ENCODE results near the gene ABCA13. TPM values are rescaled to one million over a fixed set of nuclear protein-coding genes. Genes with fewer than 3 reads are reported as not detected.

The ABCA13 gene
- total RNA-seq, 1 experiment from 2014 or later, result 0.76 TPM

GRCh38 chr7:48304641-48305040, 133.4 kb downstream of the ABCA13 start:
- no peak overlapping the region for H2AFZ ChIP-seq
- no TSS peak for BruUV-seq (replicated peaks)
- intact Hi-C loops (cut with micrococcal nuclease; ENCODE audit: unreplicated experiment), result no loop called here

GRCh38 chr7:48305661-48306060, 134.4 kb downstream of the ABCA13 start:
- no peak for DNase-seq
- POLR2A ChIA-PET (ENCODE audit: unreplicated experiment), result no interaction called here
- Histone ChIP-seq H3K9me3 (ENCODE audit: insufficient read depth, low read depth) (no peaks in the 10 kb centered on the region), H3K36me3 (ENCODE audit: low read depth) (no peaks in the 10 kb centered on the region), H3K4me1 (replicated peaks; ENCODE audit: insufficient read depth) (no peaks in the 10 kb centered on the region), H3K4me3 (no peak overlapping the region), H3K27ac (no peak overlapping the region), H3K4me2 (no peak overlapping the region), H3F3A (ENCODE audit: insufficient read depth, low read depth) (no peaks in the 10 kb centered on the region), H4K20me1 (ENCODE audit: insufficient read depth) (no peaks in the 10 kb centered on the region), H3K79me2 (ENCODE audit: low read depth) (no peaks in the 10 kb centered on the region), H2AFZ (no peak overlapping the region), H3K9me2 (ENCODE audit: insufficient read depth) (no peaks in the 10 kb centered on the region), H3K27me3 (ENCODE audit: insufficient read depth, low read depth) (peaks cover 51% of the 10 kb centered on the region)
- intact Hi-C loops (cut with micrococcal nuclease; ENCODE audit: unreplicated experiment), result no loop called here
- TF ChIP-seq EZH2 (IDR thresholded peaks at IDR 0.05; ENCODE audit: low read depth), result no peak
- no TSS peak for BruUV-seq (replicated peaks)
- CTCF ChIA-PET, result no interaction called here

More at GRCh38 chr7:48304641-48305040, 133.4 kb downstream of the ABCA13 start:
- TF ChIP-seq EZH2 (IDR thresholded peaks at IDR 0.05; ENCODE audit: low read depth), result no peak
- TF ChIP-seq, protein P1, sequence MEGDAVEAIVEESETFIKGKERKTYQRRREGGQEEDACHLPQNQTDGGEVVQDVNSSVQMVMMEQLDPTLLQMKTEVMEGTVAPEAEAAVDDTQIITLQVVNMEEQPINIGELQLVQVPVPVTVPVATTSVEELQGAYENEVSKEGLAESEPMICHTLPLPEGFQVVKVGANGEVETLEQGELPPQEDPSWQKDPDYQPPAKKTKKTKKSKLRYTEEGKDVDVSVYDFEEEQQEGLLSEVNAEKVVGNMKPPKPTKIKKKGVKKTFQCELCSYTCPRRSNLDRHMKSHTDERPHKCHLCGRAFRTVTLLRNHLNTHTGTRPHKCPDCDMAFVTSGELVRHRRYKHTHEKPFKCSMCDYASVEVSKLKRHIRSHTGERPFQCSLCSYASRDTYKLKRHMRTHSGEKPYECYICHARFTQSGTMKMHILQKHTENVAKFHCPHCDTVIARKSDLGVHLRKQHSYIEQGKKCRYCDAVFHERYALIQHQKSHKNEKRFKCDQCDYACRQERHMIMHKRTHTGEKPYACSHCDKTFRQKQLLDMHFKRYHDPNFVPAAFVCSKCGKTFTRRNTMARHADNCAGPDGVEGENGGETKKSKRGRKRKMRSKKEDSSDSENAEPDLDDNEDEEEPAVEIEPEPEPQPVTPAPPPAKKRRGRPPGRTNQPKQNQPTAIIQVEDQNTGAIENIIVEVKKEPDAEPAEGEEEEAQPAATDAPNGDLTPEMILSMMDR (conservative IDR thresholded peaks at IDR 0.05), result no peak
- no peaks in the 10 kb centered on the region for H3K4me1 ChIP-seq (replicated peaks; ENCODE audit: insufficient read depth)
- no peak for DNase-seq
- no peaks in the 10 kb centered on the region for H4K20me1 ChIP-seq (ENCODE audit: insufficient read depth)
- no peaks in the 10 kb centered on the region for H3K79me2 ChIP-seq (ENCODE audit: low read depth)
- no peak overlapping the region for H3K4me2 ChIP-seq
- H3K9me2 ChIP-seq (ENCODE audit: insufficient read depth), result no peaks in the 10 kb centered on the region
- H3K4me3 ChIP-seq, result no peak overlapping the region
- no peaks in the 10 kb centered on the region for H3K36me3 ChIP-seq (ENCODE audit: low read depth)
- no peak overlapping the region for H3K27ac ChIP-seq
- H3F3A ChIP-seq (ENCODE audit: insufficient read depth, low read depth), result no peaks in the 10 kb centered on the region
- H3K9me3 ChIP-seq (ENCODE audit: insufficient read depth, low read depth), result no peaks in the 10 kb centered on the region
- ChIA-PET POLR2A (ENCODE audit: unreplicated experiment) (no interaction called here), CTCF (no interaction called here)
- H3K27me3 ChIP-seq (ENCODE audit: insufficient read depth, low read depth), result peaks cover 40% of the 10 kb centered on the region

DNA sequence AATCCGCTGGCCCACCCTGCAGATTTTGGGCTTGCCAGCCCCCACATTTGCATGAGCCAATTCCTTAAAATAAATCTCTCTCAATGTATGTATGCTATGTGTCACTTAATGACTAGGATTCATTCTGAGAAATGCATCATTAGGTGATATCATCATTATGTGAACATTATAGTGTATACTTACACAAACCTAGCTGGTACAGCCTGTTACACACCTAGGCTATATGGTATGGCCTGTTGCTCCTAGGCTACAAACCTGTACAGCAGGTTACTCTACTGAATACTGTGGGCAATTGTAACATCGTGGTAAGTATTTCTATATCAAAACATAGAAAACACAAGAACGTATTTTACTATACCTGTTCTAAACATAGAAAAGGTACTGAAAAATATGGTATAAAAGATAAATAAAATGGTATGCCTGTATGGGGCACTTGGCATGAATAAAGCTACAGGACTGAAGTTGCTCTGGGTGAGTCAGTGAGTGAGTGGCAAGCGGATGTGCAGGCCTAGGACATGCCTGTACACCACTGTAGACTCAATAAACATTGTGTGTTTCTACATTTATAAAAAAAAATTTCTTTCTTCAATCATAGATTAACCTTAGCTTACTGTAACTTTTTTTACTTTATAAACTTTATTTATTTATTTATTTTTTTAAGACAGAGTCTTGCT, 135.9 kb downstream of the ABCA13 start:
- no TSS peak for BruUV-seq (replicated peaks)
- Histone ChIP-seq H3K9me2 (ENCODE audit: insufficient read depth) (no peaks in the 10 kb centered on the region), H3K4me2 (no peak overlapping the region), H3K9me3 (ENCODE audit: insufficient read depth, low read depth) (no peaks in the 10 kb centered on the region), H3K36me3 (ENCODE audit: low read depth) (no peaks in the 10 kb centered on the region), H2AFZ (no peak overlapping the region), H3K4me3 (no peak overlapping the region), H3F3A (ENCODE audit: insufficient read depth, low read depth) (no peaks in the 10 kb centered on the region), H3K79me2 (ENCODE audit: low read depth) (no peaks in the 10 kb centered on the region), H3K27me3 (ENCODE audit: insufficient read depth, low read depth) (peaks cover 55% of the 10 kb centered on the region), H3K27ac (no peak overlapping the region), H4K20me1 (ENCODE audit: insufficient read depth) (no peaks in the 10 kb centered on the region), H3K4me1 (replicated peaks; ENCODE audit: insufficient read depth) (no peaks in the 10 kb centered on the region)
- no peak for TF ChIP-seq EZH2 (IDR thresholded peaks at IDR 0.05; ENCODE audit: low read depth)
- TF ChIP-seq, protein P1 (conservative IDR thresholded peaks at IDR 0.05), result no peak
- CTCF ChIA-PET, result no interaction called here
- DNase-seq, result no peak
- POLR2A ChIA-PET (ENCODE audit: unreplicated experiment), result no interaction called here
- intact Hi-C loops (cut with micrococcal nuclease; ENCODE audit: unreplicated experiment), result no loop called here

DNA sequence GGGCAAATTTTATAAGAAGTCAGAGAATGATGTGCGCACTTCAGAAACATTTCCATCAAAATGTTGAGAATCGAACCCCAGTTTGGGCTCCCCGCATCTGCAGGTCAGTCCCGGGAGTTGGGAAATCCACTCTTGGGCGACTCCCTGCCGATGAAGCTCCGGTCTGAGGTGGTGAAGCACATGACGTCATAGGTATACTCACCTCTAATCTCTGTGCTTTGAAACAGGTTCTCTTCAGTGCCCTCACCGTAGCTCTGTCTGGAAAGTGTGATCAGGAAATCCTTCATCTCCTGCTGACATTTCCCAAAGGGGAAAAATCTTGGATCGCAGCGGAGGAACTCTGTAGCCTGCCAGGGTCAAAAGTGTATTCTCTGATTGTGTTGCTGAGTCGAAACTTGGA, 138.5 kb downstream of the ABCA13 start:
- no peaks in the 10 kb centered on the region for H3K9me3 ChIP-seq (ENCODE audit: insufficient read depth, low read depth)
- no peak overlapping the region for H2AFZ ChIP-seq
- ChIA-PET CTCF (no interaction called here), POLR2A (ENCODE audit: unreplicated experiment) (no interaction called here)
- BruUV-seq (replicated peaks), result no TSS peak
- no peak overlapping the region for H3K4me3 ChIP-seq
- no peaks in the 10 kb centered on the region for H4K20me1 ChIP-seq (ENCODE audit: insufficient read depth)
- TF ChIP-seq, protein P1 (conservative IDR thresholded peaks at IDR 0.05), result no peak
- no peak for TF ChIP-seq EZH2 (IDR thresholded peaks at IDR 0.05; ENCODE audit: low read depth)
- DNase-seq, result no peak
- H3K36me3 ChIP-seq (ENCODE audit: low read depth), result no peaks in the 10 kb centered on the region
- no peak overlapping the region for H3K27ac ChIP-seq
- H3K4me2 ChIP-seq, result no peak overlapping the region
- intact Hi-C loops (cut with micrococcal nuclease; ENCODE audit: unreplicated experiment), result no loop called here
- no peaks in the 10 kb centered on the region for H3K79me2 ChIP-seq (ENCODE audit: low read depth)
- no peaks in the 10 kb centered on the region for H3F3A ChIP-seq (ENCODE audit: insufficient read depth, low read depth)
- no peaks in the 10 kb centered on the region for H3K9me2 ChIP-seq (ENCODE audit: insufficient read depth)
- no peaks in the 10 kb centered on the region for H3K4me1 ChIP-seq (replicated peaks; ENCODE audit: insufficient read depth)
- peaks cover 55% of the 10 kb centered on the region for H3K27me3 ChIP-seq (ENCODE audit: insufficient read depth, low read depth)

Data from PC-9 (cell line).